SK-N-SH (cell line): ENCODE data around the gene LCE3E. TPM values are rescaled to one million over a fixed set of nuclear protein-coding genes. Genes with fewer than 3 reads are reported as not detected.
"Not testable (repeated sequence)": the region's sequence is repeated elsewhere in the genome, so short reads cannot be mapped to it uniquely, and the experiment has no call there.

Source experiments
- CTCF ChIA-PET: fragments of 300-600, 350-600 bp; formaldehyde crosslinking; extraction: SDS; loops from one replicate; lab custom pipeline; 2021; lab: Yijun Ruan, JAX
- POLR2A ChIA-PET: fragments of 350-600 bp; sonication (Branson Sonifier 250); formaldehyde crosslinking; extraction: SDS; loops from one replicate; lab custom pipeline; 2020; ENCODE audit warnings: antibody characterized with exemption, inconsistent platforms; lab: Yijun Ruan, JAX
- DNase-seq: peaks from one replicate; pipeline ENCODE4 v3.0.0; 2012
- H2AFZ ChIP-seq: fragments of 200-600 bp; sonication (generic); 2 replicates; pipeline ENCODE4 v1.8.1; 2016; ENCODE audit warnings: antibody characterized with exemption, mild to moderate bottlenecking, low read depth
- H3F3A ChIP-seq: fragments of 200-600 bp; sonication (generic); replicated peaks from 2 replicates; pipeline ENCODE3; 2016; ENCODE audit warnings: antibody characterized with exemption, mild to moderate bottlenecking; ENCODE audit not compliant: insufficient read depth
- H3K27ac ChIP-seq, 2 experiments: fragments of 200-500 bp in 1 of 2; fragments of 200-600 bp in 1 of 2; sonication (Bioruptor generic) in 1 of 2; sonication (generic), shearing (Covaris generic) in 1 of 2; 2 replicates each; pipeline versions ENCODE4 v1.5.1 to v1.6.1; 2014 to 2016; ENCODE audit warnings: low read depth in 2 of 2, inconsistent platforms in 1 of 2, low read length in 1 of 2, mild to moderate bottlenecking in 1 of 2, mixed read lengths in 1 of 2
- H3K27me3 ChIP-seq: fragments of 200-600 bp; sonication (generic), shearing (Covaris generic); 2 replicates; pipeline ENCODE4 v1.6.1; 2016; ENCODE audit warnings: mixed run types; ENCODE audit not compliant: insufficient read depth
- H3K36me3 ChIP-seq, 2 experiments: fragments of 200-500 bp in 1 of 2; fragments of 200-600 bp in 1 of 2; sonication (Bioruptor generic) in 1 of 2; sonication (generic) in 1 of 2; replicated peaks in 1 of 2; 2 replicates each; pipeline versions ENCODE3 to v1.5.1; 2014 to 2016; ENCODE audit warnings: low read length in 1 of 2, mild to moderate bottlenecking in 1 of 2; ENCODE audit not compliant: insufficient read depth in 2 of 2, control insufficient read depth in 1 of 2
- H3K4me1 ChIP-seq, 2 experiments: fragments of 200-500 bp in 1 of 2; fragments of 200-600 bp in 1 of 2; sonication (Bioruptor generic) in 1 of 2; sonication (generic), shearing (Covaris generic) in 1 of 2; 2 replicates each; pipeline versions ENCODE4 v1.5.1 to v1.6.1; 2014 to 2016; ENCODE audit warnings: low read depth in 1 of 2, low read length in 1 of 2, mixed run types in 1 of 2; ENCODE audit not compliant: insufficient read depth in 2 of 2, control insufficient read depth in 1 of 2
- H3K4me2 ChIP-seq: fragments of 200-600 bp; sonication (generic), shearing (Covaris generic); 2 replicates; pipeline ENCODE4 v1.6.1; 2017; ENCODE audit warnings: mixed run types
- H3K4me3 ChIP-seq, 2 experiments: fragments of 200-500 bp in 1 of 2; fragments of 200-600 bp in 1 of 2; sonication (Bioruptor generic) in 1 of 2; sonication (generic), shearing (Covaris generic) in 1 of 2; 2 replicates each; pipeline versions ENCODE4 v1.5.1 to v1.8.1; 2014 to 2016; ENCODE audit warnings: low read depth in 2 of 2, inconsistent platforms in 1 of 2, low read length in 1 of 2, mild to moderate bottlenecking in 1 of 2, mixed read lengths in 1 of 2, moderate library complexity in 1 of 2
- H3K79me2 ChIP-seq: fragments of 200-600 bp; sonication (generic); 2 replicates; pipeline ENCODE4 v1.8.1; 2017; ENCODE audit warnings: mild to moderate bottlenecking; ENCODE audit not compliant: insufficient read depth
- H3K9ac ChIP-seq: fragments of 200-600 bp; sonication (generic); 2 replicates; pipeline ENCODE4 v1.6.1; 2017; ENCODE audit warnings: mixed run types
- H3K9me2 ChIP-seq: fragments of 200-600 bp; sonication (generic); 2 replicates; pipeline ENCODE4 v1.6.1; 2017; ENCODE audit warnings: mixed run types
- H3K9me3 ChIP-seq: fragments of 200-600 bp; sonication (generic); 2 replicates; pipeline ENCODE4 v1.6.1; 2017; ENCODE audit warnings: mixed run types, mild to moderate bottlenecking, moderate library complexity
- H4K20me1 ChIP-seq: fragments of 200-600 bp; sonication (generic); 2 replicates; pipeline ENCODE4 v1.6.1; 2017; ENCODE audit warnings: mild to moderate bottlenecking, mixed run types; ENCODE audit not compliant: insufficient read depth
- CTCF ChIP-seq: fragments of 200-600 bp; sonication (generic); IDR thresholded peaks from 2 replicates; pipeline ENCODE4 v1.6.1; 2017; ENCODE audit warnings: antibody characterized with exemption, mild to moderate bottlenecking, moderate library complexity
- ELF1 ChIP-seq: IDR thresholded peaks from 2 replicates; pipeline ENCODE4 v1.4.0; 2012
- FOSL2 ChIP-seq: IDR thresholded peaks from 2 replicates; pipeline ENCODE4 v1.4.0; 2012; ENCODE audit warnings: low read depth, mild to moderate bottlenecking, moderate library complexity, borderline replicate concordance
- FOXM1 ChIP-seq: IDR thresholded peaks from 2 replicates; pipeline ENCODE4 v1.4.0; 2012; ENCODE audit warnings: low read depth, mild to moderate bottlenecking
- IRF3 ChIP-seq: fragments of 150-350 bp; IDR thresholded peaks from 2 replicates; pipeline ENCODE4 v1.6.1; 2016; ENCODE audit warnings: mild to moderate bottlenecking, low read depth, low read length
- JUND ChIP-seq: IDR thresholded peaks from 2 replicates; pipeline ENCODE4 v1.4.0; 2012
- MAX ChIP-seq: IDR thresholded peaks from 2 replicates; pipeline ENCODE4 v1.4.0; 2012; ENCODE audit warnings: low read depth
- MEF2A ChIP-seq: IDR thresholded peaks from 2 replicates; pipeline ENCODE4 v1.4.0; 2012; ENCODE audit warnings: low read depth, borderline replicate concordance
- NFIC ChIP-seq: IDR thresholded peaks from 2 replicates; pipeline ENCODE4 v1.4.0; 2012; ENCODE audit warnings: borderline replicate concordance
- NRF1 ChIP-seq: IDR thresholded peaks from 2 replicates; pipeline ENCODE4 v1.6.1; 2012; ENCODE audit warnings: low read depth, mild to moderate bottlenecking, low read length
- RCOR1 ChIP-seq: fragments of 150-350 bp; IDR thresholded peaks from 2 replicates; pipeline ENCODE4 v1.6.1; 2017; ENCODE audit warnings: antibody characterized with exemption, low read length
- SIN3A ChIP-seq: IDR thresholded peaks from 2 replicates; pipeline ENCODE4 v1.6.1; 2012; ENCODE audit warnings: low read depth, mild to moderate bottlenecking, low read length, moderate library complexity, borderline replicate concordance
- SMC3 ChIP-seq: IDR thresholded peaks from 2 replicates; pipeline ENCODE4 v1.6.1; 2012; ENCODE audit warnings: low read depth, low read length, improper control_type of control experiment
- TCF12 ChIP-seq: IDR thresholded peaks from 2 replicates; pipeline ENCODE4 v1.4.0; 2012
- USF1 ChIP-seq: IDR thresholded peaks from 2 replicates; pipeline ENCODE4 v1.4.0; 2012; ENCODE audit warnings: low read depth, borderline replicate concordance
- YY1 ChIP-seq: IDR thresholded peaks from 2 replicates; pipeline ENCODE4 v1.4.0; 2012; ENCODE audit warnings: low read depth, mild to moderate bottlenecking
- ZBTB33 ChIP-seq: IDR thresholded peaks from 2 replicates; pipeline ENCODE4 v1.4.0; 2012; ENCODE audit warnings: low read depth, borderline replicate concordance
- WGBS: methylation state at CpG from one replicate; pipeline ENCODE4 v1.1.6; 2017; ENCODE audit warnings: low lambda C conversion rate; 5-methylcytosine and 5-hydroxymethylcytosine counted together
- polyA plus RNA-seq, 3 experiments: library from polyadenylated mRNA; depleted of rRNA; stranded (reverse); fragments of >200 nt; gene quantifications; 2 replicates each; pipeline ENCODE4 v1.2.3, GENCODE V29; 2012

Gene LCE3E
- polyA plus RNA-seq, 1 of the 3 experiments (the other 2 are of a cell fraction) = not detected

GRCh38 chr1:152580433-152580832, 13.9 kb upstream of the LCE3E start, which contains the start of gene LCE3D:
Gene LCE3D, minus strand, starts transcription at chr1:152580516. Its CDS starts 580 bp downstream, at chr1:152579936.
- Histone ChIP-seq H3K9me2 (no peaks in the 10 kb centered on the region), H3K4me1 (no peaks in the 10 kb centered on the region), H3K36me3 (no peaks in the 10 kb centered on the region), H4K20me1 (no peaks in the 10 kb centered on the region), H3K9me3 (no peaks in the 10 kb centered on the region), H3K27me3 (no peaks in the 10 kb centered on the region; the same call in 1 of the 2 replicates), H3K79me2 (no peaks in the 10 kb centered on the region), H3K4me3 (no peak within 1 kb of the TSS), H3K9ac (no peak within 1 kb of the TSS), H3K4me2 (no peak within 1 kb of the TSS), H3F3A (no peaks in the 10 kb centered on the region), H3K27ac (no peak within 1 kb of the TSS), H2AFZ (no peak within 1 kb of the TSS)
- POLR2A ChIA-PET = no interaction called here
- WGBS = 3% methylated on average over 4 of the region's 4 CpGs
- CTCF ChIA-PET = no interaction called here
- TF ChIP-seq JUND = no peak
- TF ChIP-seq YY1 = no peak
- no peak for TF ChIP-seq MEF2A
- no peak for TF ChIP-seq SMC3
- no peak for TF ChIP-seq ZBTB33
- TF ChIP-seq USF1 = no peak
- TF ChIP-seq ELF1 = no peak
- TF ChIP-seq RCOR1 = no peak
- TF ChIP-seq CTCF = no peak
- TF ChIP-seq MAX = no peak
- no peak for TF ChIP-seq NRF1
- no peak for TF ChIP-seq IRF3
- TF ChIP-seq FOXM1 = no peak
- TF ChIP-seq FOSL2 = no peak
- TF ChIP-seq NFIC = no peak
- TF ChIP-seq SIN3A = no peak
- TF ChIP-seq TCF12 = no peak
- DNase-seq = no peak

- H3K4me1 ChIP-seq, POLR2A ChIA-PET, DNase-seq, H3F3A ChIP-seq, H3K9ac ChIP-seq, H3K4me2 ChIP-seq, H3K9me3 ChIP-seq, H3K27ac ChIP-seq, CTCF ChIA-PET, H3K36me3 ChIP-seq, H3K9me2 ChIP-seq, H3K4me3 ChIP-seq, H3K79me2 ChIP-seq, H2AFZ ChIP-seq, H3K27me3 ChIP-seq, H4K20me1 ChIP-seq: not testable (repeated sequence)
- WGBS = 13% methylated on average over 9 of the region's 9 CpGs
These were observed 12.9 kb upstream of the LCE3E start for GRCh38 chr1:152579526-152579925.
